Measurements from ENCODE around the gene CYP24A1. TPM values are rescaled to one million over a fixed set of nuclear protein-coding genes. Genes with fewer than 3 reads are reported as not detected.

CYP24A1 gene
- total and polyA plus RNA-seq, 4 donors, result not detected

GRCh38 chr20:54103762-54104600, 69.8 kb downstream of the CYP24A1 start:
- ATAC-seq (ENCODE audit: low FRiP score), result no peak
- Histone ChIP-seq H3K27me3 (ENCODE audit: control insufficient read depth in 1 of 2, insufficient read depth in 2 of 2, low read length in 1 of 2) (no peaks in the 10 kb centered on the region), H3K4me3 (ENCODE audit: low read length in 2 of 2) (no peak overlapping the region), H3K4me1 (ENCODE audit: control insufficient read depth in 1 of 2, insufficient read depth in 2 of 2, low read length in 2 of 2) (no peaks in the 10 kb centered on the region), H3K36me3 (ENCODE audit: control insufficient read depth in 1 of 2, insufficient read depth in 2 of 2, low read length in 1 of 2) (no peaks in the 10 kb centered on the region), H3K27ac (ENCODE audit: low read depth in 1 of 2, low read length in 2 of 2) (no peak overlapping the region), H3K9me3 (ENCODE audit: control insufficient read depth, low read length) (no peaks in the 10 kb centered on the region)
- DNase-seq, result no peak
- intact Hi-C loops (cut with DNase I), result loop anchor here in 1 of 2 donors (2.0 kb wide), 1 partner anchor 95 kb away; no protein-coding TSS in a partner anchor
- 65 to 86% methylated on average over 6 of the region's 6 CpGs for WGBS, 2 donors

Other genes with a start within 250 kb of the CYP24A1 start
- 1 to 10 TPM; 1.1 to 2.5 TPM for gene BCAS1, start 103.4 kb downstream of the CYP24A1 start, total RNA-seq
- gene BCAS1, start 103.4 kb downstream of the CYP24A1 start, polyA plus RNA-seq, result 1 to 10 TPM in 1 of 2 donors, under 1 TPM in 1; 0.51 to 8.9 TPM
- gene PFDN4, start 34.1 kb upstream of the CYP24A1 start, total RNA-seq, result 10 to 100 TPM; 19.8 to 22.0 TPM
- gene PFDN4, start 34.1 kb upstream of the CYP24A1 start, polyA plus RNA-seq, result 100 to 1,000 TPM in 1 of 2 donors, 10 to 100 TPM in 1; 68.8 to 120 TPM